HepG2 (cell line): ENCODE measurements around the gene TRIM28. TPM values are rescaled to one million over a fixed set of nuclear protein-coding genes. Genes with fewer than 3 reads are reported as not detected.

Source experiments
- ATAC-seq: fragments of 200-7000 bp; cut with Tn5 transposase; 3 replicates; pipeline ENCODE4 v1.9.1; 2020; ENCODE audit warnings: mild to moderate bottlenecking, moderate library complexity
- BruUV-seq: library from RNA; stranded (reverse); fragments of 400-500 nt; replicated peaks from 2 replicates; lab custom pipeline; 2021; lab: Mats Ljungman, UMichigan
- CTCF ChIA-PET: fragments of 300-600 bp; formaldehyde crosslinking; extraction: SDS; loops from one replicate; lab custom pipeline; 2021; ENCODE audit warnings: low total read pairs, inconsistent platforms, low intra/inter-chr PET ratio; lab: Yijun Ruan, JAX
- POLR2A ChIA-PET: fragments of 350-600 bp; sonication (Branson Sonifier 250); formaldehyde crosslinking; loops from one replicate; lab custom pipeline; 2020; ENCODE audit warnings: antibody characterized with exemption, inconsistent platforms; lab: Yijun Ruan, JAX
- DNase-seq: peaks from one replicate; pipeline ENCODE4 v3.0.0-alpha.2; 2015; ENCODE audit warnings: low spot score
- FAIRE-seq: peaks from 3 replicates; lab custom pipeline; 2011; peaks lifted over from hg19 to GRCh38; lab: Jason Lieb, UNC
- H2AFZ ChIP-seq: one replicate; pipeline ENCODE4 v1.6.1; 2011; ENCODE audit warnings: low read length, inconsistent platforms
- H3K27ac ChIP-seq: fragments of 300-600 bp; 3 replicates; pipeline ENCODE4 v1.8.0; 2011; ENCODE audit warnings: mixed run types, mild to moderate bottlenecking, mixed read lengths, low read length, inconsistent platforms; ENCODE audit not compliant: insufficient read depth; ENCODE audit errors: extremely low read length
- H3K27me3 ChIP-seq, 2 experiments: fragments of 200-600 bp in 1 of 2; 2 replicates in 1 of 2; 3 replicates in 1 of 2; pipeline versions ENCODE4 v1.6.0 to v1.8.0; 2011; ENCODE audit warnings: low read length in 2 of 2, mild to moderate bottlenecking in 2 of 2, moderate library complexity in 2 of 2, inconsistent platforms in 1 of 2; ENCODE audit not compliant: insufficient read depth in 2 of 2, control insufficient read depth in 1 of 2
- H3K36me3 ChIP-seq, 2 experiments: fragments of 200-600 bp in 1 of 2; replicated peaks in 1 of 2; 2 replicates in 1 of 2; 3 replicates in 1 of 2; pipeline versions ENCODE4 v1.5.1 to v1.8.0; 2011; ENCODE audit warnings: low read length in 2 of 2, inconsistent platforms in 1 of 2; ENCODE audit not compliant: insufficient read depth in 2 of 2, control insufficient read depth in 1 of 2
- H3K4me1 ChIP-seq: 2 replicates; pipeline ENCODE4 v1.5.1; 2012; ENCODE audit warnings: low read length, inconsistent platforms; ENCODE audit not compliant: insufficient read depth
- H3K4me2 ChIP-seq: 2 replicates; pipeline ENCODE4 v1.6.0; 2011; ENCODE audit warnings: low read depth, low read length, inconsistent platforms
- H3K4me3 ChIP-seq, 3 experiments: fragments of 200-600 bp in 1 of 3; sonication (generic), shearing (Covaris generic) in 1 of 3; replicated peaks in 1 of 3; 2 replicates each; pipeline ENCODE4 v1.5.1; 2011 to 2016; ENCODE audit warnings: low read length in 3 of 3, inconsistent platforms in 2 of 3, low read depth in 2 of 3, mild to moderate bottlenecking in 2 of 3, control low read depth in 1 of 3, mixed read lengths in 1 of 3; ENCODE audit not compliant: insufficient read depth in 1 of 3
- H3K79me2 ChIP-seq: one replicate; pipeline ENCODE4 v1.6.1; 2011; ENCODE audit warnings: low read length, inconsistent platforms; ENCODE audit not compliant: insufficient read depth
- H3K9ac ChIP-seq: 2 replicates; pipeline ENCODE4 v1.6.0; 2011; ENCODE audit warnings: mild to moderate bottlenecking, low read depth, low read length, inconsistent platforms; ENCODE audit not compliant: insufficient read depth
- H3K9me3 ChIP-seq: 2 replicates; pipeline ENCODE4 v1.5.1; 2012; ENCODE audit warnings: mild to moderate bottlenecking, low read length
- H4K20me1 ChIP-seq: 2 replicates; pipeline ENCODE4 v1.6.0; 2011; ENCODE audit warnings: inconsistent platforms, mild to moderate bottlenecking, low read length, moderate library complexity; ENCODE audit not compliant: insufficient read depth
- AGO2 ChIP-seq: fragments of 200-400 bp; formaldehyde crosslinking; optimal IDR thresholded peaks from 2 replicates; pipeline ENCODE3; 2017; ENCODE audit warnings: mild to moderate bottlenecking, low read depth, low read length, moderate library complexity
- BRF2 ChIP-seq: sonication (generic); formaldehyde crosslinking; IDR thresholded peaks from 2 replicates; pipeline ENCODE4 v1.8.1; 2022; ENCODE audit warnings: mild to moderate bottlenecking, missing genetic modification reagents
- DDIT3 ChIP-seq: sonication (generic); formaldehyde crosslinking; IDR thresholded peaks from 2 replicates; pipeline ENCODE4 v1.4.0; 2020; ENCODE audit warnings: mild to moderate bottlenecking, missing genetic modification reagents
- SPEN ChIP-seq: sonication (generic); formaldehyde crosslinking; IDR thresholded peaks from 2 replicates; pipeline ENCODE4 v1.5.1; 2020; ENCODE audit warnings: low read depth, mild to moderate bottlenecking, missing genetic modification reagents
- ZBTB38 ChIP-seq: sonication (generic); formaldehyde crosslinking; IDR thresholded peaks from 2 replicates; pipeline ENCODE4 v1.5.1; 2020; ENCODE audit warnings: mild to moderate bottlenecking, missing genetic modification reagents
- ZNF280B ChIP-seq: sonication (generic); formaldehyde crosslinking; IDR thresholded peaks from 2 replicates; pipeline ENCODE4 v1.5.0; 2020; ENCODE audit warnings: missing genetic modification reagents, mild to moderate bottlenecking, borderline replicate concordance
- ZNF703 ChIP-seq: sonication (generic); formaldehyde crosslinking; IDR thresholded peaks from 2 replicates; pipeline ENCODE4 v1.5.1; 2020; ENCODE audit warnings: missing genetic modification reagents, mild to moderate bottlenecking, moderate library complexity, borderline replicate concordance
- WGBS: methylation state at CpG from one replicate; pipeline ENCODE4 v1.1.6; 2017; ENCODE audit warnings: low lambda C conversion rate; 5-methylcytosine and 5-hydroxymethylcytosine counted together
- in situ Hi-C: cut with HindIII; loops from 2 replicates; pipeline ENCODE4 v1.10.0; 2017; ENCODE audit warnings: low pct_unique_long_range_greater_than_20kb; ENCODE audit not compliant: extremely low pct_ligation_motif_present
- intact Hi-C: fragments of 100-400 bp; cut with micrococcal nuclease; formaldehyde crosslinking; loops from one replicate; pipeline ENCODE4 v1.10.0; 2022; ENCODE audit not compliant: unreplicated experiment
- polyA plus RNA-seq, 8 experiments: library from polyadenylated mRNA; depleted of rRNA in 3 of 8; stranded (reverse) in 7 of 8; unstranded in 1 of 8; fragments of >200 nt; fragmentation: Illumina TruSeq in 4 of 8; extraction: Trizol in 4 of 8; gene quantifications; 2 replicates each; pipeline versions ENCODE4 v1.2.1 to v1.2.3, GENCODE V29; 2011 to 2016; ENCODE audit warnings: low read depth in 4 of 8, missing spikeins in 1 of 8, mixed read lengths in 1 of 8; ENCODE audit not compliant: insufficient read depth in 1 of 8
- total RNA-seq, 5 experiments: library from RNA; depleted of rRNA; stranded (reverse); fragments of >200 nt; fragmentation: Illumina TruSeq; extraction: Trizol; gene quantifications; 2 replicates each; pipeline ENCODE4 v1.2.3, GENCODE V29; 2016; ENCODE audit warnings: low read depth in 1 of 5

Gene TRIM28
- total and polyA plus RNA-seq, 2 of the 13 experiments (the other 11 are each of a cell fraction or from before 2014, with no cell fraction given): 361 to 439 TPM

GRCh38 chr19:58500242-58500641 lies 43.6 kb upstream of the TRIM28 start:
- in situ Hi-C loops (no loop called here), intact Hi-C loops (no loop called here)
- H2AFZ ChIP-seq: no peak overlapping the region
- H3K4me3 ChIP-seq: peak overlapping the region; percentile 60 to 77 (median 74)
- TF ChIP-seq ZNF280B (CRISPR knock-in tag) (peak; percentile 60; the same call in 1 of the 2 replicates), AGO2 (peak; percentile 55), ZBTB38 (peak; percentile 59), DDIT3 (CRISPR knock-in tag) (no peak), BRF2 (CRISPR knock-in tag) (no peak), ZNF703 (CRISPR knock-in tag) (no peak), SPEN (CRISPR knock-in tag) (0 out of 2 replicates have a peak, but pooled peaks have one; percentile 35)
- CTCF ChIA-PET: no interaction called here
- ATAC-seq (no peak), FAIRE-seq (no peak), DNase-seq (no peak)
- H3K36me3 ChIP-seq: no peaks in the 10 kb centered on the region
- peak overlapping the region; percentile 78 for H3K9ac ChIP-seq
- no peaks in the 10 kb centered on the region; a peak in 1 of 5 replicates for H3K27me3 ChIP-seq
- POLR2A ChIA-PET: interaction anchor here (0.7 to 3.6 kb wide), 8 partner anchors 12 to 138 kb away, joined by 3 to 44 read pairs (median 4); partner anchors contain the start of genes SLC27A5, TRIM28, ZBTB45 and ZNF497
- no peaks in the 10 kb centered on the region for H4K20me1 ChIP-seq
- H3K27ac ChIP-seq: peak overlapping the region; percentile 68
- H3K9me3 ChIP-seq: no peaks in the 10 kb centered on the region
- peaks cover 17% of the 10 kb centered on the region for H3K79me2 ChIP-seq
- no TSS peak for BruUV-seq
- WGBS: no CpG with 5 or more reads among the region's 14 CpGs
- H3K4me2 ChIP-seq: peak overlapping the region; percentile 85
- H3K4me1 ChIP-seq: peaks cover 37% of the 10 kb centered on the region
